ENCODE measurements around the gene B4GALT1.
"Not testable (repeated sequence)": the region's sequence is repeated elsewhere in the genome, so short reads cannot be mapped to it uniquely, and the experiment has no call there.

B4GALT1 gene

GRCh38 chr9:33163433-33164137 is 3.6 kb downstream of the B4GALT1 start:
- DNase-seq (ENCODE audit: low read depth in 1 of 2, low spot score in 1 of 2), result no peak

GRCh38 chr9:33162721-33163311 is 4.3 kb downstream of the B4GALT1 start:
- DNase-seq (ENCODE audit: low read depth in 1 of 2, low spot score in 1 of 2), result no peak

- no peak for DNase-seq (ENCODE audit: low read depth in 1 of 2, low spot score in 1 of 2)
Measured at GRCh38 chr9:33161589-33162132, 5.5 kb downstream of the B4GALT1 start.

- no peak for DNase-seq (ENCODE audit: low read depth in 1 of 2, low spot score in 1 of 2)
Measured at GRCh38 chr9:33161011-33161588, 6.0 kb downstream of the B4GALT1 start.

- DNase-seq (ENCODE audit: low read depth in 1 of 2, low spot score in 1 of 2), result not testable (repeated sequence)
Measured at GRCh38 chr9:33160446-33160845, 6.7 kb downstream of the B4GALT1 start.

GRCh38 chr9:33159777-33160127 is 7.4 kb downstream of the B4GALT1 start:
- peak; percentile 39 to 52 for DNase-seq (ENCODE audit: low read depth in 1 of 2, low spot score in 1 of 2)

GRCh38 chr9:33158843-33159776 is 8.0 kb downstream of the B4GALT1 start:
- DNase-seq (ENCODE audit: low read depth in 1 of 2, low spot score in 1 of 2), result no peak

- DNase-seq (ENCODE audit: low read depth in 1 of 2, low spot score in 1 of 2), result no peak
Measured at GRCh38 chr9:33157960-33158842, 8.9 kb downstream of the B4GALT1 start.

GRCh38 chr9:33155393-33155792 is 11.7 kb downstream of the B4GALT1 start:
- DNase-seq (ENCODE audit: low read depth in 1 of 2, low spot score in 1 of 2), result no peak

- no peak for DNase-seq (ENCODE audit: low read depth in 1 of 2, low spot score in 1 of 2)
Measured at GRCh38 chr9:33154371-33154770, 12.8 kb downstream of the B4GALT1 start.

- DNase-seq (ENCODE audit: low read depth in 1 of 2, low spot score in 1 of 2), result no peak
Measured at GRCh38 chr9:33153666-33154065, 13.5 kb downstream of the B4GALT1 start.

GRCh38 chr9:33153001-33153400 is 14.1 kb downstream of the B4GALT1 start:
- DNase-seq (ENCODE audit: low read depth in 1 of 2, low spot score in 1 of 2), result no peak

- no peak for DNase-seq (ENCODE audit: low read depth in 1 of 2, low spot score in 1 of 2)
Measured at GRCh38 chr9:33151601-33152000, 15.5 kb downstream of the B4GALT1 start.

GRCh38 chr9:33151007-33151557 is 16.1 kb downstream of the B4GALT1 start:
- no peak for DNase-seq (ENCODE audit: low read depth in 1 of 2, low spot score in 1 of 2)

GRCh38 chr9:33148367-33149014 is 18.6 kb downstream of the B4GALT1 start:
- DNase-seq (ENCODE audit: low read depth in 1 of 2, low spot score in 1 of 2), result no peak

- no peak for DNase-seq (ENCODE audit: low read depth in 1 of 2, low spot score in 1 of 2)
Measured at GRCh38 chr9:33147416-33148169, 19.5 kb downstream of the B4GALT1 start.

- no peak for DNase-seq (ENCODE audit: low read depth in 1 of 2, low spot score in 1 of 2)
Measured at GRCh38 chr9:33146298-33146697, 20.8 kb downstream of the B4GALT1 start.

GRCh38 chr9:33144551-33144950 is 22.6 kb downstream of the B4GALT1 start:
- no peak for DNase-seq (ENCODE audit: low read depth in 1 of 2, low spot score in 1 of 2)

- DNase-seq (ENCODE audit: low read depth in 1 of 2, low spot score in 1 of 2), result no peak
Measured at GRCh38 chr9:33143241-33143661, 23.9 kb downstream of the B4GALT1 start.
